Endothelial cell (in vitro differentiated cells): Measurements from ENCODE around the gene FAM3C. TPM values are rescaled to one million over a fixed set of nuclear protein-coding genes. Genes with fewer than 3 reads are reported as not detected.
A peak's percentile ranks its signal among the peaks of the same experiment; 100 is the strongest.

Source experiments
- DNase-seq: peaks from one replicate; pipeline ENCODE4 v3.0.0; 2021; ENCODE audit warnings: low spot score
- H3K27ac Mint-ChIP-seq: one replicate; pipeline ENCODE4 v1.8.0; 2021; ENCODE audit warnings: mixed read lengths, inconsistent platforms; ENCODE audit not compliant: unreplicated experiment
- H3K27me3 Mint-ChIP-seq: one replicate; pipeline ENCODE4 v1.8.0; 2021; ENCODE audit warnings: mild to moderate bottlenecking, moderate library complexity, mixed read lengths, inconsistent platforms; ENCODE audit not compliant: unreplicated experiment
- H3K36me3 Mint-ChIP-seq: one replicate; pipeline ENCODE4 v1.8.0; 2021; ENCODE audit warnings: mild to moderate bottlenecking, low read depth, mixed read lengths, inconsistent platforms; ENCODE audit not compliant: unreplicated experiment
- H3K4me1 Mint-ChIP-seq: one replicate; pipeline ENCODE4 v1.8.0; 2021; ENCODE audit warnings: mild to moderate bottlenecking, mixed read lengths, inconsistent platforms; ENCODE audit not compliant: unreplicated experiment
- H3K4me3 Mint-ChIP-seq: one replicate; pipeline ENCODE4 v1.8.0; 2021; ENCODE audit warnings: mild to moderate bottlenecking, mixed read lengths, inconsistent platforms; ENCODE audit not compliant: unreplicated experiment
- H3K9me3 Mint-ChIP-seq: one replicate; pipeline ENCODE4 v1.8.0; 2021; ENCODE audit warnings: mixed read lengths, inconsistent platforms; ENCODE audit not compliant: unreplicated experiment
- CTCF ChIP-seq: fragments of 200-600 bp; sonication (generic); IDR thresholded peaks from one replicate; pipeline ENCODE4 v1.5.0; 2021; ENCODE audit warnings: antibody characterized with exemption; ENCODE audit not compliant: unreplicated experiment
- total RNA-seq: library from RNA; stranded (reverse); fragmentation: NEBNext Ultra II Directional; extraction: Animal tissue kit (Norgen Biotek cat#: 25700); gene quantifications from one replicate; pipeline ENCODE4 v1.2.1, GENCODE V29; 2021; ENCODE audit not compliant: unreplicated experiment

Gene FAM3C
- total RNA-seq, 1 donor from 2014 or later = 50.9 TPM

GRCh38 chr7:121383235-121383910 is 12.7 kb downstream of the FAM3C start:
- H3K4me1 Mint-ChIP-seq = peaks cover 8% of the 10 kb centered on the region
- no peak overlapping the region for H3K4me3 Mint-ChIP-seq
- H3K27ac Mint-ChIP-seq = no peak overlapping the region
- no peaks in the 10 kb centered on the region for H3K27me3 Mint-ChIP-seq
- no peaks in the 10 kb centered on the region for H3K36me3 Mint-ChIP-seq
- no peak for DNase-seq
- H3K9me3 Mint-ChIP-seq = no peaks in the 10 kb centered on the region
- TF ChIP-seq CTCF = no peak

- H3K4me3 Mint-ChIP-seq = no peak overlapping the region
- no peak for DNase-seq
- no peak overlapping the region for H3K27ac Mint-ChIP-seq
- H3K4me1 Mint-ChIP-seq = peaks cover 8% of the 10 kb centered on the region
- no peaks in the 10 kb centered on the region for H3K9me3 Mint-ChIP-seq
- H3K36me3 Mint-ChIP-seq = no peaks in the 10 kb centered on the region
- H3K27me3 Mint-ChIP-seq = no peaks in the 10 kb centered on the region
- TF ChIP-seq CTCF = no peak
Observed at GRCh38 chr7:121382473-121382872, 13.6 kb downstream of the FAM3C start.

- Mint-ChIP-seq H3K27me3 (no peaks in the 10 kb centered on the region), H3K4me3 (no peak overlapping the region), H3K4me1 (no peaks in the 10 kb centered on the region), H3K9me3 (no peaks in the 10 kb centered on the region), H3K27ac (no peak overlapping the region), H3K36me3 (peaks cover 3% of the 10 kb centered on the region)
- TF ChIP-seq CTCF = no peak
- DNase-seq = no peak
Observed at GRCh38 chr7:121379930-121380329, 16.2 kb downstream of the FAM3C start.

- H3K4me3 Mint-ChIP-seq = no peak overlapping the region
- DNase-seq = no peak
- peaks cover 4% of the 10 kb centered on the region for H3K36me3 Mint-ChIP-seq
- H3K4me1 Mint-ChIP-seq = no peaks in the 10 kb centered on the region
- TF ChIP-seq CTCF = no peak
- H3K27ac Mint-ChIP-seq = no peak overlapping the region
- H3K9me3 Mint-ChIP-seq = no peaks in the 10 kb centered on the region
- H3K27me3 Mint-ChIP-seq = no peaks in the 10 kb centered on the region
Observed at GRCh38 chr7:121376979-121377378, 19.1 kb downstream of the FAM3C start.

GRCh38 chr7:121373177-121373576 is 22.9 kb downstream of the FAM3C start:
- no peaks in the 10 kb centered on the region for H3K4me1 Mint-ChIP-seq
- H3K27me3 Mint-ChIP-seq = no peaks in the 10 kb centered on the region
- H3K4me3 Mint-ChIP-seq = no peak overlapping the region
- peak; percentile 51 for TF ChIP-seq CTCF
- H3K27ac Mint-ChIP-seq = no peak overlapping the region
- no peaks in the 10 kb centered on the region for H3K9me3 Mint-ChIP-seq
- peaks cover 12% of the 10 kb centered on the region for H3K36me3 Mint-ChIP-seq
- no peak for DNase-seq
